GM23338 (cell line): ENCODE data around the gene DAAM2. TPM values are rescaled to one million over a fixed set of nuclear protein-coding genes. Genes with fewer than 3 reads are reported as not detected.

ENCODE experiments used
- ATAC-seq: fragments of 200-7000 bp; cut with Tn5 transposase; 3 replicates; pipeline ENCODE4 v1.9.1; 2020
- DNase-seq: peaks from one replicate; pipeline ENCODE4 v3.0.0-alpha.2; 2015; ENCODE audit warnings: low spot score
- H2AFZ ChIP-seq: fragments of 200-600 bp; sonication (generic); 2 replicates; pipeline ENCODE4 v1.8.0; 2016; ENCODE audit warnings: antibody characterized with exemption, mild to moderate bottlenecking, moderate library complexity
- H3F3A ChIP-seq: fragments of 200-600 bp; sonication (generic); replicated peaks from 2 replicates; pipeline ENCODE4 v1.8.0; 2017; ENCODE audit warnings: antibody characterized with exemption, mixed run types, low read depth
- H3K27ac ChIP-seq: fragments of 200-600 bp; sonication (generic); 2 replicates; pipeline ENCODE4 v1.6.1; 2016; ENCODE audit warnings: low read depth
- H3K27me3 ChIP-seq: fragments of 200-600 bp; sonication (generic); 2 replicates; pipeline ENCODE4 v1.8.0; 2016; ENCODE audit warnings: mild to moderate bottlenecking, mixed run types, moderate library complexity; ENCODE audit not compliant: insufficient read depth
- H3K36me3 ChIP-seq: fragments of 200-600 bp; sonication (generic); 2 replicates; pipeline ENCODE4 v1.8.0; 2016; ENCODE audit warnings: mild to moderate bottlenecking; ENCODE audit not compliant: insufficient read depth
- H3K4me1 ChIP-seq: fragments of 200-600 bp; sonication (generic); 2 replicates; pipeline ENCODE4 v1.8.0; 2016; ENCODE audit warnings: mild to moderate bottlenecking, moderate library complexity; ENCODE audit not compliant: insufficient read depth
- H3K4me2 ChIP-seq: fragments of 200-600 bp; sonication (generic); 2 replicates; pipeline ENCODE4 v1.7.1; 2017; ENCODE audit warnings: mixed run types
- H3K4me3 ChIP-seq: fragments of 200-600 bp; sonication (generic); 2 replicates; pipeline ENCODE4 v1.6.1; 2016; ENCODE audit warnings: mixed run types
- H3K79me2 ChIP-seq: fragments of 200-600 bp; sonication (generic); replicated peaks from 2 replicates; pipeline ENCODE4 v1.8.0; 2017; ENCODE audit warnings: mild to moderate bottlenecking; ENCODE audit not compliant: insufficient read depth
- H3K9me2 ChIP-seq: fragments of 200-600 bp; sonication (generic); 2 replicates; pipeline ENCODE4 v1.8.0; 2017; ENCODE audit not compliant: insufficient read depth
- H4K20me1 ChIP-seq: fragments of 200-600 bp; sonication (generic); replicated peaks from 2 replicates; pipeline ENCODE4 v1.8.0; 2017; ENCODE audit warnings: mild to moderate bottlenecking; ENCODE audit not compliant: insufficient read depth
- H3K27ac Mint-ChIP-seq: 2 replicates; pipeline ENCODE4 v1.8.0; 2020; ENCODE audit warnings: inconsistent platforms, mild to moderate bottlenecking, moderate library complexity, mixed read lengths
- H3K27me3 Mint-ChIP-seq: 3 replicates; pipeline ENCODE4 v1.8.0; 2022; ENCODE audit warnings: low read depth, mild to moderate bottlenecking, moderate library complexity, mixed read lengths, inconsistent platforms; ENCODE audit not compliant: insufficient read depth, poor library complexity
- H3K36me3 Mint-ChIP-seq: 3 replicates; pipeline ENCODE4 v1.8.0; 2021; ENCODE audit warnings: low read depth, mild to moderate bottlenecking, inconsistent platforms, moderate library complexity, mixed read lengths
- H3K4me1 Mint-ChIP-seq: 3 replicates; pipeline ENCODE4 v1.8.0; 2020; ENCODE audit warnings: mild to moderate bottlenecking, inconsistent platforms, mixed read lengths
- H3K4me3 Mint-ChIP-seq: 3 replicates; pipeline ENCODE4 v1.8.0; 2021; ENCODE audit warnings: moderate library complexity, mild to moderate bottlenecking, inconsistent platforms, mixed read lengths
- H3K9me3 Mint-ChIP-seq: 3 replicates; pipeline ENCODE4 v1.8.0; 2020; ENCODE audit warnings: moderate library complexity, mild to moderate bottlenecking, inconsistent platforms, mixed read lengths
- CREB1 ChIP-seq: fragments of 250-450 bp; sonication (Bioruptor Pico); IDR thresholded peaks from 2 replicates; pipeline ENCODE4 v1.5.0; 2020; ENCODE audit warnings: low read depth, mild to moderate bottlenecking, moderate library complexity
- EZH2 ChIP-seq: fragments of 200-600 bp; sonication (generic); IDR thresholded peaks from one replicate; pipeline ENCODE4 v1.8.0; 2017; ENCODE audit warnings: antibody characterized with exemption, mild to moderate bottlenecking, low read depth; ENCODE audit not compliant: unreplicated experiment
- EZH2phosphoT487 ChIP-seq: fragments of 200-600 bp; sonication (generic); IDR thresholded peaks from one replicate; pipeline ENCODE4 v1.8.1; 2018; ENCODE audit warnings: antibody characterized with exemption; ENCODE audit not compliant: unreplicated experiment
- JUNB ChIP-seq: IDR thresholded peaks from one replicate; pipeline ENCODE4 v1.6.1; 2016; ENCODE audit warnings: antibody characterized with exemption; ENCODE audit not compliant: unreplicated experiment
- NANOG ChIP-seq: IDR thresholded peaks from 2 replicates; pipeline ENCODE4 v1.6.1; 2016; ENCODE audit warnings: antibody characterized with exemption, borderline replicate concordance
- POLR2AphosphoS5 ChIP-seq: IDR thresholded peaks from 2 replicates; pipeline ENCODE4 v1.6.1; 2016; ENCODE audit warnings: antibody characterized with exemption, low read depth
- polyA plus RNA-seq: library from polyadenylated mRNA; unstranded; fragments of >200 nt; fragmentation: Nextera tagmentation; extraction: Ambion mirVana; gene quantifications from 2 replicates; pipeline ENCODE4 v1.2.1, GENCODE V29; 2016
- total RNA-seq: library from RNA; depleted of rRNA; stranded (reverse); fragments of >200 nt; shearing (Covaris generic); gene quantifications from 2 replicates; pipeline ENCODE4 v1.2.3, GENCODE V29; 2014
- TF ChIP-seq, protein P1 (sequence below): IDR thresholded peaks from 2 replicates; pipeline ENCODE4 v1.6.1; 2016; ENCODE audit warnings: antibody characterized with exemption
- TF ChIP-seq, protein P2 (sequence below): fragments of 250-450 bp; sonication (Bioruptor Pico); IDR thresholded peaks from 2 replicates; pipeline ENCODE4 v1.5.0; 2020; ENCODE audit warnings: mild to moderate bottlenecking, moderate library complexity
- TF ChIP-seq, protein P3 (sequence below), 2 experiments: fragments of 200-600 bp in 1 of 2; sonication (generic) in 1 of 2; conservative IDR thresholded peaks; 2 replicates each; pipeline versions ENCODE4 v1.5.1 to v1.6.1; 2016 to 2017; ENCODE audit warnings: antibody characterized with exemption in 2 of 2, low read depth in 2 of 2, mild to moderate bottlenecking in 2 of 2, moderate library complexity in 1 of 2
- TF ChIP-seq, protein P4 (sequence below): IDR thresholded peaks from one replicate; pipeline ENCODE4 v1.6.1; 2018; ENCODE audit warnings: antibody characterized with exemption; ENCODE audit not compliant: unreplicated experiment

The DAAM2 gene
- total and polyA plus RNA-seq, 2 experiments from 2014 or later: 1.4 to 4.9 TPM

DNA sequence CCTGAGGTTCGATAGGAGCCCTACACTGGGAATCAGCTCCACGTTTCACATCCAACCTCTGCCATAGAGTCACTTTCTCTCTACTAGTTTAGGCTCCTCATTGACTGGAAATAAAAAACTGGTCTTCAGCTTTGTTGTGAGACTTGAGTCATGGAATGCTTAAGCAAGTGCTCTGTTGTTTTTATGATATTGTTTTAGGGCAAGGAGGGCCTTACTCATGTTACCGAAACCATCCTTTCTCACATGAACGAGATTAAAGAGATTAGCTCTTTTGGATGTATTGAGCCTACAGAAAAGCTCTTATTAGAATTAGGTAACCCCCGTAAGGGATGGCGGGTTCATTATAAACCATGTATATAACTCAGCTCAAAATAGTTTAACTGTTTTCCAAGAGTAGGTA is 149.0 kb downstream of the DAAM2 start:
- Mint-ChIP-seq H3K36me3 (no peaks in the 10 kb centered on the region), H3K4me3 (no peak overlapping the region), H3K9me3 (no peaks in the 10 kb centered on the region), H3K27ac (no peak overlapping the region), H3K27me3 (no peaks in the 10 kb centered on the region), H3K4me1 (peaks cover 17% of the 10 kb centered on the region; the same call in 2 of the 3 replicates)
- H3K4me1 ChIP-seq: peaks cover 17% of the 10 kb centered on the region
- ATAC-seq: no peak
- no peak for DNase-seq
- H3K36me3 ChIP-seq: no peaks in the 10 kb centered on the region
- 0 out of 2 replicates have a peak, but pooled peaks cover 2% of the 10 kb centered on the region for H3F3A ChIP-seq
- H3K79me2 ChIP-seq: no peaks in the 10 kb centered on the region
- no peaks in the 10 kb centered on the region for H4K20me1 ChIP-seq
- H3K9me2 ChIP-seq: peaks cover 19% of the 10 kb centered on the region
- no peak overlapping the region for H3K4me2 ChIP-seq
- no peak overlapping the region for H2AFZ ChIP-seq
- H3K27me3 ChIP-seq: no peaks in the 10 kb centered on the region
- TF ChIP-seq POLR2AphosphoS5 (no peak), NANOG (no peak), EZH2 (no peak)
- TF ChIP-seq, protein P1, sequence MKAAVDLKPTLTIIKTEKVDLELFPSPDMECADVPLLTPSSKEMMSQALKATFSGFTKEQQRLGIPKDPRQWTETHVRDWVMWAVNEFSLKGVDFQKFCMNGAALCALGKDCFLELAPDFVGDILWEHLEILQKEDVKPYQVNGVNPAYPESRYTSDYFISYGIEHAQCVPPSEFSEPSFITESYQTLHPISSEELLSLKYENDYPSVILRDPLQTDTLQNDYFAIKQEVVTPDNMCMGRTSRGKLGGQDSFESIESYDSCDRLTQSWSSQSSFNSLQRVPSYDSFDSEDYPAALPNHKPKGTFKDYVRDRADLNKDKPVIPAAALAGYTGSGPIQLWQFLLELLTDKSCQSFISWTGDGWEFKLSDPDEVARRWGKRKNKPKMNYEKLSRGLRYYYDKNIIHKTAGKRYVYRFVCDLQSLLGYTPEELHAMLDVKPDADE: no peak
- no peak overlapping the region for H3K27ac ChIP-seq
- H3K4me3 ChIP-seq: no peak overlapping the region

DNA sequence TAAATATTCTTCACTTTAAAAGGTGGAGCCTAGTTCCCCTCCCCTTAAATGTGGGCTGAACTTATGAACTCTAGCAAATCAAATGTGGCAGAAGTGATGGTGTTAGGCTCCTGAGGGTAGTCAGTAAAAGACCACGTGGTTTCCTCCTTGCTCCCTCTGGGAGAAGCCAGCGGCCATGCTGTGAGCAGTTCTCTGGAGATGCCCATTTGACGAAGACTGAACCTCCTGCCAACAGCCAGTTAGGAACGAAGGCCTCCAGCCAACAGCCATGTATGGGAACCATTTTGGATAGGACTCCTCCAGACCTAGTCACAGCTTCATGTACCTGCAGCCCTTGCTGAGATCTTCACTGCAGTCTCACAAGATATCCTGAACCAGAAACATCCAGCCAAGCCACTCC is 149.6 kb downstream of the DAAM2 start:
- Histone ChIP-seq H3F3A (0 out of 2 replicates have a peak, but pooled peaks cover 2% of the 10 kb centered on the region), H2AFZ (no peak overlapping the region), H3K4me3 (no peak overlapping the region), H4K20me1 (no peaks in the 10 kb centered on the region), H3K4me2 (no peak overlapping the region), H3K27me3 (no peaks in the 10 kb centered on the region), H3K4me1 (peaks cover 18% of the 10 kb centered on the region), H3K27ac (no peak overlapping the region), H3K36me3 (no peaks in the 10 kb centered on the region), H3K79me2 (no peaks in the 10 kb centered on the region), H3K9me2 (peaks cover 21% of the 10 kb centered on the region)
- Mint-ChIP-seq H3K4me3 (no peak overlapping the region), H3K27ac (no peak overlapping the region), H3K9me3 (no peaks in the 10 kb centered on the region), H3K36me3 (no peaks in the 10 kb centered on the region), H3K27me3 (no peaks in the 10 kb centered on the region), H3K4me1 (peaks cover 20% of the 10 kb centered on the region; the same call in 2 of the 3 replicates)
- DNase-seq: no peak
- ATAC-seq: no peak
- TF ChIP-seq, protein P2, sequence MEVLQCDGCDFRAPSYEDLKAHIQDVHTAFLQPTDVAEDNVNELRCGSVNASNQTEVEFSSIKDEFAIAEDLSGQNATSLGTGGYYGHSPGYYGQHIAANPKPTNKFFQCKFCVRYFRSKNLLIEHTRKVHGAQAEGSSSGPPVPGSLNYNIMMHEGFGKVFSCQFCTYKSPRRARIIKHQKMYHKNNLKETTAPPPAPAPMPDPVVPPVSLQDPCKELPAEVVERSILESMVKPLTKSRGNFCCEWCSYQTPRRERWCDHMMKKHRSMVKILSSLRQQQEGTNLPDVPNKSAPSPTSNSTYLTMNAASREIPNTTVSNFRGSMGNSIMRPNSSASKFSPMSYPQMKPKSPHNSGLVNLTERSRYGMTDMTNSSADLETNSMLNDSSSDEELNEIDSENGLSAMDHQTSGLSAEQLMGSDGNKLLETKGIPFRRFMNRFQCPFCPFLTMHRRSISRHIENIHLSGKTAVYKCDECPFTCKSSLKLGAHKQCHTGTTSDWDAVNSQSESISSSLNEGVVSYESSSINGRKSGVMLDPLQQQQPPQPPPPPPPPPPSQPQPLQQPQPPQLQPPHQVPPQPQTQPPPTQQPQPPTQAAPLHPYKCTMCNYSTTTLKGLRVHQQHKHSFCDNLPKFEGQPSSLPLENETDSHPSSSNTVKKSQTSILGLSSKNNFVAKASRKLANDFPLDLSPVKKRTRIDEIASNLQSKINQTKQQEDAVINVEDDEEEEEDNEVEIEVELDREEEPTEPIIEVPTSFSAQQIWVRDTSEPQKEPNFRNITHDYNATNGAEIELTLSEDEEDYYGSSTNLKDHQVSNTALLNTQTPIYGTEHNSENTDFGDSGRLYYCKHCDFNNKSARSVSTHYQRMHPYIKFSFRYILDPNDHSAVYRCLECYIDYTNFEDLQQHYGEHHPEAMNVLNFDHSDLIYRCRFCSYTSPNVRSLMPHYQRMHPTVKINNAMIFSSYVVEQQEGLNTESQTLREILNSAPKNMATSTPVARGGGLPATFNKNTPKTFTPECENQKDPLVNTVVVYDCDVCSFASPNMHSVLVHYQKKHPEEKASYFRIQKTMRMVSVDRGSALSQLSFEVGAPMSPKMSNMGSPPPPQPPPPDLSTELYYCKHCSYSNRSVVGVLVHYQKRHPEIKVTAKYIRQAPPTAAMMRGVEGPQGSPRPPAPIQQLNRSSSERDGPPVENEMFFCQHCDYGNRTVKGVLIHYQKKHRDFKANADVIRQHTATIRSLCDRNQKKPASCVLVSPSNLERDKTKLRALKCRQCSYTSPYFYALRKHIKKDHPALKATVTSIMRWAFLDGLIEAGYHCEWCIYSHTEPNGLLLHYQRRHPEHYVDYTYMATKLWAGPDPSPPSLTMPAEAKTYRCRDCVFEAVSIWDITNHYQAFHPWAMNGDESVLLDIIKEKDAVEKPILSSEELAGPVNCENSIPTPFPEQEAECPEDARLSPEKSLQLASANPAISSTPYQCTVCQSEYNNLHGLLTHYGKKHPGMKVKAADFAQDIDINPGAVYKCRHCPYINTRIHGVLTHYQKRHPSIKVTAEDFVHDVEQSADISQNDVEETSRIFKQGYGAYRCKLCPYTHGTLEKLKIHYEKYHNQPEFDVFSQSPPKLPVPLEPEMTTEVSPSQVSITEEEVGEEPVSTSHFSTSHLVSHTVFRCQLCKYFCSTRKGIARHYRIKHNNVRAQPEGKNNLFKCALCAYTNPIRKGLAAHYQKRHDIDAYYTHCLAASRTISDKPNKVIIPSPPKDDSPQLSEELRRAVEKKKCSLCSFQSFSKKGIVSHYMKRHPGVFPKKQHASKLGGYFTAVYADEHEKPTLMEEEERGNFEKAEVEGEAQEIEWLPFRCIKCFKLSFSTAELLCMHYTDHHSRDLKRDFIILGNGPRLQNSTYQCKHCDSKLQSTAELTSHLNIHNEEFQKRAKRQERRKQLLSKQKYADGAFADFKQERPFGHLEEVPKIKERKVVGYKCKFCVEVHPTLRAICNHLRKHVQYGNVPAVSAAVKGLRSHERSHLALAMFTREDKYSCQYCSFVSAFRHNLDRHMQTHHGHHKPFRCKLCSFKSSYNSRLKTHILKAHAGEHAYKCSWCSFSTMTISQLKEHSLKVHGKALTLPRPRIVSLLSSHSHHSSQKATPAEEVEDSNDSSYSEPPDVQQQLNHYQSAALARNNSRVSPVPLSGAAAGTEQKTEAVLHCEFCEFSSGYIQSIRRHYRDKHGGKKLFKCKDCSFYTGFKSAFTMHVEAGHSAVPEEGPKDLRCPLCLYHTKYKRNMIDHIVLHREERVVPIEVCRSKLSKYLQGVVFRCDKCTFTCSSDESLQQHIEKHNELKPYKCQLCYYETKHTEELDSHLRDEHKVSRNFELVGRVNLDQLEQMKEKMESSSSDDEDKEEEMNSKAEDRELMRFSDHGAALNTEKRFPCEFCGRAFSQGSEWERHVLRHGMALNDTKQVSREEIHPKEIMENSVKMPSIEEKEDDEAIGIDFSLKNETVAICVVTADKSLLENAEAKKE: no peak
- TF ChIP-seq JUNB (no peak), CREB1 (CRISPR knock-in tag) (no peak), EZH2phosphoT487 (no peak)
- TF ChIP-seq, protein P3, sequence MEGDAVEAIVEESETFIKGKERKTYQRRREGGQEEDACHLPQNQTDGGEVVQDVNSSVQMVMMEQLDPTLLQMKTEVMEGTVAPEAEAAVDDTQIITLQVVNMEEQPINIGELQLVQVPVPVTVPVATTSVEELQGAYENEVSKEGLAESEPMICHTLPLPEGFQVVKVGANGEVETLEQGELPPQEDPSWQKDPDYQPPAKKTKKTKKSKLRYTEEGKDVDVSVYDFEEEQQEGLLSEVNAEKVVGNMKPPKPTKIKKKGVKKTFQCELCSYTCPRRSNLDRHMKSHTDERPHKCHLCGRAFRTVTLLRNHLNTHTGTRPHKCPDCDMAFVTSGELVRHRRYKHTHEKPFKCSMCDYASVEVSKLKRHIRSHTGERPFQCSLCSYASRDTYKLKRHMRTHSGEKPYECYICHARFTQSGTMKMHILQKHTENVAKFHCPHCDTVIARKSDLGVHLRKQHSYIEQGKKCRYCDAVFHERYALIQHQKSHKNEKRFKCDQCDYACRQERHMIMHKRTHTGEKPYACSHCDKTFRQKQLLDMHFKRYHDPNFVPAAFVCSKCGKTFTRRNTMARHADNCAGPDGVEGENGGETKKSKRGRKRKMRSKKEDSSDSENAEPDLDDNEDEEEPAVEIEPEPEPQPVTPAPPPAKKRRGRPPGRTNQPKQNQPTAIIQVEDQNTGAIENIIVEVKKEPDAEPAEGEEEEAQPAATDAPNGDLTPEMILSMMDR (conservative IDR thresholded peaks at IDR 0.05; ENCODE audit: low read depth in 2 of 2): no peak
- TF ChIP-seq, protein P4, sequence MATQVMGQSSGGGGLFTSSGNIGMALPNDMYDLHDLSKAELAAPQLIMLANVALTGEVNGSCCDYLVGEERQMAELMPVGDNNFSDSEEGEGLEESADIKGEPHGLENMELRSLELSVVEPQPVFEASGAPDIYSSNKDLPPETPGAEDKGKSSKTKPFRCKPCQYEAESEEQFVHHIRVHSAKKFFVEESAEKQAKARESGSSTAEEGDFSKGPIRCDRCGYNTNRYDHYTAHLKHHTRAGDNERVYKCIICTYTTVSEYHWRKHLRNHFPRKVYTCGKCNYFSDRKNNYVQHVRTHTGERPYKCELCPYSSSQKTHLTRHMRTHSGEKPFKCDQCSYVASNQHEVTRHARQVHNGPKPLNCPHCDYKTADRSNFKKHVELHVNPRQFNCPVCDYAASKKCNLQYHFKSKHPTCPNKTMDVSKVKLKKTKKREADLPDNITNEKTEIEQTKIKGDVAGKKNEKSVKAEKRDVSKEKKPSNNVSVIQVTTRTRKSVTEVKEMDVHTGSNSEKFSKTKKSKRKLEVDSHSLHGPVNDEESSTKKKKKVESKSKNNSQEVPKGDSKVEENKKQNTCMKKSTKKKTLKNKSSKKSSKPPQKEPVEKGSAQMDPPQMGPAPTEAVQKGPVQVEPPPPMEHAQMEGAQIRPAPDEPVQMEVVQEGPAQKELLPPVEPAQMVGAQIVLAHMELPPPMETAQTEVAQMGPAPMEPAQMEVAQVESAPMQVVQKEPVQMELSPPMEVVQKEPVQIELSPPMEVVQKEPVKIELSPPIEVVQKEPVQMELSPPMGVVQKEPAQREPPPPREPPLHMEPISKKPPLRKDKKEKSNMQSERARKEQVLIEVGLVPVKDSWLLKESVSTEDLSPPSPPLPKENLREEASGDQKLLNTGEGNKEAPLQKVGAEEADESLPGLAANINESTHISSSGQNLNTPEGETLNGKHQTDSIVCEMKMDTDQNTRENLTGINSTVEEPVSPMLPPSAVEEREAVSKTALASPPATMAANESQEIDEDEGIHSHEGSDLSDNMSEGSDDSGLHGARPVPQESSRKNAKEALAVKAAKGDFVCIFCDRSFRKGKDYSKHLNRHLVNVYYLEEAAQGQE: no peak
